Measurements from ENCODE around the gene C12orf56.

The C12orf56 gene

DNA sequence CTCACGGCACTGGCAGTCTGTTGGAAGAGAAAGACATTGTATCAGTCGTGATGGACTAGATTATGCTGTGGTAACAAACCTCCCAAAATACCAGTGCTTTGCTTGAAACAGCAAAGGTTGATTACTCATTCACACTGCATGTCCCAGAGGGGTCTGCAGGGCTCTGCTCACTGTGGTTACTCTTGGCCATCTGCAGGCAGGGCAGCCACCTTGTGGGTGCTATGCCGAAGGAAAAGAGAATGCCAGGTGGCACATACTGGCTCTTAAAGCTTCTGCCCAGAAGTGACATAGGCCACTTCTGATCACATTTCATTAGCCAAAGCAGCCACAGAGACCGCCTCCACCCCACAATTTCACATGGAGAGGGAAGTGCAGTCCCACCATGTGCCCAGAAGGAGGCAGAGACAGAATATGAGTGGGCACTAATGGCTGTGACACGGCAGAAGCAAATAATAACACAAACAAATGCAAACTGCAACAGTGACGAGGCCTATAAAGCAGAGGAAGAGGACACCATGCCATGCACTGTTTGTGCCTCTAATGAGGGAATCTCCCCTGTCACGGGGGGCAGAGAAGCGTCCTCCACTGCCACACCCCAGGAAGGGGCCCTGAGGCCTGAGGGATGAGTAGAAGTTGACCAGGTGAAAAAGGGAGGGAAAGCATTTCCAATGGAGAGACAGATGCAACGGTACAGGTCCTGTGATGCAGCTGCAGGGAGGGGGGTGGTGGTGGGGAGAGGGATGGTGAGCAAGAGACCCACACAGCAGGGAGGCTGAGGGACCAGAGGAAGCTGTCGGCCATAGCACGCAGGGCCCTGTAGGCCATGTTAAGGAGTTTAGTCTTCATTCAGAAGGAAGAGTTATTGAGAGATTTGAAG is 116.8 kb downstream of the C12orf56 start:
- H4K8ac ChIP-seq (ENCODE audit: low read length), result no peak overlapping the region
- H3K27me3 ChIP-seq (ENCODE audit: control insufficient read depth in 1 of 2, insufficient read depth in 1 of 2, low read length in 2 of 2), result no peaks in the 10 kb centered on the region
- no peak overlapping the region for H3K18ac ChIP-seq (ENCODE audit: low read depth in 1 of 2, low read length in 2 of 2)
- no peak overlapping the region for H3K4me2 ChIP-seq (ENCODE audit: low read length, poor library complexity, severe bottlenecking)
- H2AFZ ChIP-seq (ENCODE audit: low read depth, low read length), result peak overlapping the region; percentile 8
- H3K4me1 ChIP-seq (ENCODE audit: control insufficient read depth, insufficient read depth, low read depth, low read length), result no peaks in the 10 kb centered on the region
- no peak overlapping the region for H2BK12ac ChIP-seq (ENCODE audit: low read length in 2 of 2)
- H2AK5ac ChIP-seq (ENCODE audit: low read length, severe bottlenecking), result no peak overlapping the region
- no peak overlapping the region for H3K4ac ChIP-seq (ENCODE audit: low read depth in 1 of 2, low read length in 2 of 2)
- H2BK15ac ChIP-seq (ENCODE audit: low read depth, poor library complexity, severe bottlenecking), result no peak overlapping the region
- no peak overlapping the region for H4K91ac ChIP-seq (ENCODE audit: low read length)
- no peak overlapping the region for H3K9ac ChIP-seq (ENCODE audit: low read length)
- peak; percentile 10 for DNase-seq
- no peak overlapping the region for H3K4me3 ChIP-seq (ENCODE audit: insufficient read depth in 1 of 2, low read depth in 1 of 2, low read length in 2 of 2)
- WGBS, result 67% methylated on average over 11 of the region's 11 CpGs
- peaks cover 0 to 10% of the 10 kb centered on the region in 2 experiments for H3K36me3 ChIP-seq (ENCODE audit: control insufficient read depth in 1 of 2, insufficient read depth in 2 of 2, low read depth in 1 of 2, low read length in 2 of 2)
- H3K79me1 ChIP-seq (replicated peaks; ENCODE audit: low read length, poor library complexity, severe bottlenecking), result no peaks in the 10 kb centered on the region
- no peak overlapping the region for H2BK5ac ChIP-seq (ENCODE audit: low read depth, low read length, poor library complexity, severe bottlenecking)
- H3K27ac ChIP-seq (ENCODE audit: low read length, poor library complexity, severe bottlenecking), result no peak overlapping the region
- H3K9me3 ChIP-seq (ENCODE audit: control insufficient read depth, low read length), result no peaks in the 10 kb centered on the region
- no peak overlapping the region for H3K14ac ChIP-seq (ENCODE audit: low read length in 2 of 2)
- H2BK120ac ChIP-seq (ENCODE audit: low read depth, low read length), result no peak overlapping the region
- no peak overlapping the region for H3K23ac ChIP-seq (ENCODE audit: low read length in 2 of 2)

GRCh38 chr12:64270411-64270810 is 120.1 kb downstream of the C12orf56 start:
- Histone ChIP-seq H2BK5ac (ENCODE audit: low read depth, low read length, poor library complexity, severe bottlenecking) (no peak overlapping the region), H3K4me1 (ENCODE audit: control insufficient read depth, insufficient read depth, low read depth, low read length) (no peaks in the 10 kb centered on the region), H3K36me3 (ENCODE audit: control insufficient read depth in 1 of 2, insufficient read depth in 2 of 2, low read depth in 1 of 2, low read length in 2 of 2) (peaks cover 0 to 28% of the 10 kb centered on the region in 2 experiments), H2BK15ac (ENCODE audit: low read depth, poor library complexity, severe bottlenecking) (no peak overlapping the region), H3K79me1 (replicated peaks; ENCODE audit: low read length, poor library complexity, severe bottlenecking) (no peaks in the 10 kb centered on the region), H3K14ac (ENCODE audit: low read length in 2 of 2) (no peak overlapping the region), H3K18ac (ENCODE audit: low read depth in 1 of 2, low read length in 2 of 2) (no peak overlapping the region), H3K9ac (ENCODE audit: low read length) (no peak overlapping the region), H3K27ac (ENCODE audit: low read length, poor library complexity, severe bottlenecking) (no peak overlapping the region), H3K23ac (ENCODE audit: low read length in 2 of 2) (no peak overlapping the region), H3K27me3 (ENCODE audit: control insufficient read depth in 1 of 2, insufficient read depth in 1 of 2, low read length in 2 of 2) (no peaks in the 10 kb centered on the region), H2BK12ac (ENCODE audit: low read length in 2 of 2) (no peak overlapping the region), H3K4me2 (ENCODE audit: low read length, poor library complexity, severe bottlenecking) (no peak overlapping the region), H3K9me3 (ENCODE audit: control insufficient read depth, low read length) (no peaks in the 10 kb centered on the region), H2AK5ac (ENCODE audit: low read length, severe bottlenecking) (no peak overlapping the region), H4K8ac (ENCODE audit: low read length) (no peak overlapping the region), H3K4ac (ENCODE audit: low read depth in 1 of 2, low read length in 2 of 2) (no peak overlapping the region), H2AFZ (ENCODE audit: low read depth, low read length) (no peak overlapping the region), H4K91ac (ENCODE audit: low read length) (no peak overlapping the region), H3K4me3 (ENCODE audit: insufficient read depth in 1 of 2, low read depth in 1 of 2, low read length in 2 of 2) (no peak overlapping the region), H2BK120ac (ENCODE audit: low read depth, low read length) (no peak overlapping the region)
- DNase-seq, result no peak
- 100% methylated on average over 1 of the region's 1 CpG for WGBS

DNA sequence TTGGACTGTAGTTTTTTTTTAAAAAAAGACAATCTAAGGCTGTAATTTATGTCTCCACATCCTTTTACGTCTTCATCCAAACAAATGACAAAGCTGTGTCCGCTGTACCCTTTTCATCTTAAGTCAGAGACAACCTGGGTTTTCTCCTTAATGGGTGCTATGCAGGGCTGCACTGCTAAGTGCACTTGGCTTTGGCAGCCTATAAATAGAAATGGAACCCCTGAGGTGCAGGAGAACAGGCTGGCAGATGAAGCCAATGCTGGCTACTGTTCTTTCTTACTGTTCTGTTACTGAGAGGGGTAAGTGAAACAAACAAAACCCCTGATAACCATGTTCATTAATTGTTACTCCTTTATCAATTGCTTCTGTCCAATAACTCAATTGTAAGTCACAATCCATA is 121.4 kb downstream of the C12orf56 start:
- Histone ChIP-seq H3K27ac (ENCODE audit: low read length, poor library complexity, severe bottlenecking) (no peak overlapping the region), H3K18ac (ENCODE audit: low read depth in 1 of 2, low read length in 2 of 2) (no peak overlapping the region), H3K4me2 (ENCODE audit: low read length, poor library complexity, severe bottlenecking) (no peak overlapping the region), H3K4ac (ENCODE audit: low read depth in 1 of 2, low read length in 2 of 2) (no peak overlapping the region), H2AK5ac (ENCODE audit: low read length, severe bottlenecking) (no peak overlapping the region), H4K91ac (ENCODE audit: low read length) (no peak overlapping the region), H2AFZ (ENCODE audit: low read depth, low read length) (no peak overlapping the region), H2BK15ac (ENCODE audit: low read depth, poor library complexity, severe bottlenecking) (no peak overlapping the region), H3K9me3 (ENCODE audit: control insufficient read depth, low read length) (no peaks in the 10 kb centered on the region), H3K9ac (ENCODE audit: low read length) (no peak overlapping the region), H2BK5ac (ENCODE audit: low read depth, low read length, poor library complexity, severe bottlenecking) (no peak overlapping the region), H3K36me3 (ENCODE audit: control insufficient read depth in 1 of 2, insufficient read depth in 2 of 2, low read depth in 1 of 2, low read length in 2 of 2) (peaks cover 0 to 33% of the 10 kb centered on the region in 2 experiments), H4K8ac (ENCODE audit: low read length) (no peak overlapping the region), H2BK12ac (ENCODE audit: low read length in 2 of 2) (no peak overlapping the region), H3K4me1 (ENCODE audit: control insufficient read depth, insufficient read depth, low read depth, low read length) (no peaks in the 10 kb centered on the region), H3K23ac (ENCODE audit: low read length in 2 of 2) (no peak overlapping the region), H2BK120ac (ENCODE audit: low read depth, low read length) (no peak overlapping the region), H3K79me1 (replicated peaks; ENCODE audit: low read length, poor library complexity, severe bottlenecking) (no peaks in the 10 kb centered on the region), H3K4me3 (ENCODE audit: insufficient read depth in 1 of 2, low read depth in 1 of 2, low read length in 2 of 2) (no peak overlapping the region), H3K27me3 (ENCODE audit: control insufficient read depth in 1 of 2, insufficient read depth in 1 of 2, low read length in 2 of 2) (no peaks in the 10 kb centered on the region), H3K14ac (ENCODE audit: low read length in 2 of 2) (no peak overlapping the region)
- no peak for DNase-seq
- 46% methylated on average over 2 of the region's 2 CpGs for WGBS

- 60% methylated on average over 1 of the region's 2 CpGs for WGBS
- Histone ChIP-seq H4K8ac (ENCODE audit: low read length) (no peak overlapping the region), H3K9ac (ENCODE audit: low read length) (no peak overlapping the region), H3K23ac (ENCODE audit: low read length in 2 of 2) (no peak overlapping the region), H3K27me3 (ENCODE audit: control insufficient read depth in 1 of 2, insufficient read depth in 1 of 2, low read length in 2 of 2) (no peaks in the 10 kb centered on the region), H3K4me1 (ENCODE audit: control insufficient read depth, insufficient read depth, low read depth, low read length) (no peaks in the 10 kb centered on the region), H3K14ac (ENCODE audit: low read length in 2 of 2) (no peak overlapping the region), H3K36me3 (ENCODE audit: control insufficient read depth in 1 of 2, insufficient read depth in 2 of 2, low read depth in 1 of 2, low read length in 2 of 2) (peaks cover 0 to 28% of the 10 kb centered on the region in 2 experiments), H3K9me3 (ENCODE audit: control insufficient read depth, low read length) (no peaks in the 10 kb centered on the region), H3K4ac (ENCODE audit: low read depth in 1 of 2, low read length in 2 of 2) (no peak overlapping the region), H3K4me2 (ENCODE audit: low read length, poor library complexity, severe bottlenecking) (no peak overlapping the region), H2AK5ac (ENCODE audit: low read length, severe bottlenecking) (no peak overlapping the region), H3K4me3 (ENCODE audit: insufficient read depth in 1 of 2, low read depth in 1 of 2, low read length in 2 of 2) (no peak overlapping the region), H3K27ac (ENCODE audit: low read length, poor library complexity, severe bottlenecking) (no peak overlapping the region), H2BK120ac (ENCODE audit: low read depth, low read length) (no peak overlapping the region), H2AFZ (ENCODE audit: low read depth, low read length) (no peak overlapping the region), H2BK12ac (ENCODE audit: low read length in 2 of 2) (no peak overlapping the region), H2BK15ac (ENCODE audit: low read depth, poor library complexity, severe bottlenecking) (no peak overlapping the region), H2BK5ac (ENCODE audit: low read depth, low read length, poor library complexity, severe bottlenecking) (no peak overlapping the region), H3K18ac (ENCODE audit: low read depth in 1 of 2, low read length in 2 of 2) (no peak overlapping the region), H3K79me1 (replicated peaks; ENCODE audit: low read length, poor library complexity, severe bottlenecking) (no peaks in the 10 kb centered on the region), H4K91ac (ENCODE audit: low read length) (no peak overlapping the region)
- DNase-seq, result no peak
Observed at GRCh38 chr12:64268409-64268808, 122.1 kb downstream of the C12orf56 start.

Measured in mesenchymal stem cell (in vitro differentiated cells and primary cell).